NCI-H226 (cell line): ENCODE data around the gene KRTAP10-11.
"Not testable (repeated sequence)": the region's sequence is repeated elsewhere in the genome, so short reads cannot be mapped to it uniquely, and the experiment has no call there.

Experiments used
- DNase-seq: peaks from one replicate; pipeline ENCODE4 v3.0.0-alpha.2; 2015

The KRTAP10-11 gene

GRCh38 chr21:44643741-44644310, 2.4 kb upstream of the KRTAP10-11 start:
- no peak for DNase-seq

GRCh38 chr21:44644878-44645277, 1.3 kb upstream of the KRTAP10-11 start:
- DNase-seq, result no peak

- DNase-seq, result no peak
Measured at GRCh38 chr21:44647222-44647552, 973 bp downstream of the KRTAP10-11 start.

- DNase-seq, result no peak
Measured at GRCh38 chr21:44648557-44649311, 2.5 kb downstream of the KRTAP10-11 start.

GRCh38 chr21:44649521-44650100, 3.4 kb downstream of the KRTAP10-11 start:
- no peak for DNase-seq

- no peak for DNase-seq
Measured at GRCh38 chr21:44650265-44650972, 4.2 kb downstream of the KRTAP10-11 start.

- DNase-seq, result no peak
Measured at GRCh38 chr21:44650973-44651675, 4.9 kb downstream of the KRTAP10-11 start.

- DNase-seq, result no peak
Measured at GRCh38 chr21:44653123-44653522, 6.9 kb downstream of the KRTAP10-11 start.

GRCh38 chr21:44653656-44654575, 7.7 kb downstream of the KRTAP10-11 start:
- DNase-seq, result no peak

GRCh38 chr21:44654576-44655175, 8.5 kb downstream of the KRTAP10-11 start, which contains the start of gene KRTAP12-4:
Gene KRTAP12-4 (minus strand): TSS chr21:44654659. CDS start chr21:44654614, 45 bp downstream.
- DNase-seq, result no peak

- DNase-seq, result no peak
Measured at GRCh38 chr21:44656868-44657267, 10.7 kb downstream of the KRTAP10-11 start.

GRCh38 chr21:44657635-44658540, 11.7 kb downstream of the KRTAP10-11 start, which contains the start of gene KRTAP12-3:
Gene KRTAP12-3 (plus strand): TSS chr21:44657932. CDS start chr21:44657980, 48 bp downstream.
- DNase-seq, result no peak

GRCh38 chr21:44658541-44658910, 12.3 kb downstream of the KRTAP10-11 start:
- DNase-seq, result no peak

- peak; percentile 15 for DNase-seq
Measured at GRCh38 chr21:44658913-44659595, 12.8 kb downstream of the KRTAP10-11 start.

GRCh38 chr21:44661567-44661966, 15.4 kb downstream of the KRTAP10-11 start:
- not testable (repeated sequence) for DNase-seq

GRCh38 chr21:44664691-44665090, 18.5 kb downstream of the KRTAP10-11 start:
- DNase-seq, result no peak

GRCh38 chr21:44666401-44667320, 20.4 kb downstream of the KRTAP10-11 start, which contains the start of gene KRTAP12-2:
Gene KRTAP12-2 (minus strand): TSS chr21:44666927. CDS start chr21:44666886, 41 bp downstream.
- no peak for DNase-seq

GRCh38 chr21:44667612-44668011, 21.4 kb downstream of the KRTAP10-11 start:
- DNase-seq, result no peak
